GM18909 (cell line): Measurements from ENCODE around the gene TM4SF5.

ENCODE experiments used
- ATAC-seq: cut with Tn5 transposase; IDR thresholded peaks from one replicate; pipeline ENCODE4 v1.9.1; 2021; ENCODE audit warnings: mild to moderate bottlenecking; ENCODE audit not compliant: unreplicated experiment, poor library complexity

TM4SF5 gene

GRCh38 chr17:4788807-4789700 lies 17.4 kb downstream of the TM4SF5 start, which contains the start of gene GLTPD2:
GLTPD2 (plus strand) TSS chr17:4788964; CDS start chr17:4789012, 48 bp downstream.
- peak; percentile 4 for ATAC-seq

GRCh38 chr17:4789701-4789950 lies 17.9 kb downstream of the TM4SF5 start:
- no peak for ATAC-seq

GRCh38 chr17:4789951-4790704 lies 18.4 kb downstream of the TM4SF5 start:
- ATAC-seq: peak; percentile 93

- no peak for ATAC-seq
These were observed 19.0 kb downstream of the TM4SF5 start for GRCh38 chr17:4790705-4791088.

- no peak for ATAC-seq
These were observed 23.5 kb downstream of the TM4SF5 start for GRCh38 chr17:4795168-4795567.

GRCh38 chr17:4796552-4796920 lies 24.9 kb downstream of the TM4SF5 start:
- ATAC-seq: peak; percentile 3

- ATAC-seq: no peak
These were observed 28.9 kb downstream of the TM4SF5 start for GRCh38 chr17:4800462-4801196.

- ATAC-seq: no peak
These were observed 30.5 kb downstream of the TM4SF5 start, which contains the start of gene C17orf114 for GRCh38 chr17:4802228-4802627. C17orf114 (minus strand) TSS chr17:4802328.

- ATAC-seq: no peak
These were observed 34.7 kb downstream of the TM4SF5 start for GRCh38 chr17:4806456-4806776.

GRCh38 chr17:4806777-4807604 lies 35.3 kb downstream of the TM4SF5 start, which contains the start of gene PLD2:
PLD2 (plus strand) TSS chr17:4807152; CDS start chr17:4807773, 621 bp downstream.
- ATAC-seq: peak; percentile 91

- no peak for ATAC-seq
These were observed 36.1 kb downstream of the TM4SF5 start for GRCh38 chr17:4807605-4808377.

GRCh38 chr17:4808378-4808767 lies 36.7 kb downstream of the TM4SF5 start:
- ATAC-seq: no peak

GRCh38 chr17:4810696-4811290 lies 39.1 kb downstream of the TM4SF5 start:
- ATAC-seq: no peak

- ATAC-seq: no peak
These were observed 39.8 kb downstream of the TM4SF5 start for GRCh38 chr17:4811471-4811870.

- no peak for ATAC-seq
These were observed 41.0 kb downstream of the TM4SF5 start for GRCh38 chr17:4812690-4813089.

GRCh38 chr17:4815043-4815675 lies 43.5 kb downstream of the TM4SF5 start:
- no peak for ATAC-seq

- no peak for ATAC-seq
These were observed 45.1 kb downstream of the TM4SF5 start for GRCh38 chr17:4816826-4817225.

GRCh38 chr17:4818276-4818675 lies 46.6 kb downstream of the TM4SF5 start:
- ATAC-seq: no peak

GRCh38 chr17:4822835-4823234 lies 51.1 kb downstream of the TM4SF5 start:
- ATAC-seq: no peak
